Naive thymus-derived CD4-positive, alpha-beta T cell (primary cell): ENCODE measurements around the gene TRPC5OS. TPM values are rescaled to one million over a fixed set of nuclear protein-coding genes. Genes with fewer than 3 reads are reported as not detected.
A peak's percentile ranks its signal among the peaks of the same experiment; 100 is the strongest.

Experiments
- ATAC-seq: fragments of 150-1000 bp; cut with Tn5 transposase; 2 replicates; pipeline ENCODE4 v1.10.0; 2021; ENCODE audit warnings: mild to moderate bottlenecking, moderate library complexity
- CTCF ChIA-PET: fragments of 350-600 bp; sonication (Branson Sonifier 250); formaldehyde crosslinking; loops from one replicate; lab custom pipeline; 2021; ENCODE audit warnings: antibody characterized with exemption; lab: Charles Lee
- POLR2A ChIA-PET: fragments of 350-600 bp; sonication (Branson Sonifier 250); formaldehyde crosslinking; loops from one replicate; lab custom pipeline; 2021; ENCODE audit warnings: antibody characterized with exemption, inconsistent platforms; lab: Charles Lee
- DNase-seq, 9 donors: peaks; one replicate each; pipeline versions ENCODE4 v3.0.0 to v3.0.0-alpha.2; 2020 to 2022; ENCODE audit warnings: mixed read lengths in 1 of 9
- H3K27ac ChIP-seq: one replicate; pipeline ENCODE4 v1.7.0; 2013; ENCODE audit warnings: mild to moderate bottlenecking, low read depth, low read length, moderate library complexity
- H3K27me3 ChIP-seq, 2 donors: one replicate each; pipeline ENCODE4 v1.7.0; 2013; ENCODE audit warnings: low read length in 2 of 2, mild to moderate bottlenecking in 2 of 2, moderate library complexity in 2 of 2; ENCODE audit not compliant: control insufficient read depth in 2 of 2, insufficient read depth in 2 of 2
- H3K36me3 ChIP-seq, 3 experiments: 1 replicate in 2 of 3; 2 replicates in 1 of 3; pipeline ENCODE4 v1.7.0; 2013; ENCODE audit warnings: low read length in 3 of 3, mild to moderate bottlenecking in 3 of 3, moderate library complexity in 1 of 3; ENCODE audit not compliant: insufficient read depth in 3 of 3, control insufficient read depth in 2 of 3
- H3K4me1 ChIP-seq, 2 donors: one replicate each; pipeline ENCODE4 v1.7.0; 2013; ENCODE audit warnings: low read length in 2 of 2, mild to moderate bottlenecking in 2 of 2, moderate library complexity in 1 of 2; ENCODE audit not compliant: control insufficient read depth in 2 of 2, insufficient read depth in 2 of 2
- H3K4me3 ChIP-seq: 2 replicates; pipeline ENCODE4 v1.7.0; 2013; ENCODE audit warnings: mild to moderate bottlenecking, low read length
- H3K9me3 ChIP-seq, 3 experiments: 1 replicate in 2 of 3; 2 replicates in 1 of 3; pipeline ENCODE4 v1.7.0; 2013; ENCODE audit warnings: low read length in 3 of 3; ENCODE audit not compliant: control insufficient read depth in 2 of 3
- H3K27ac Mint-ChIP-seq, 9 donors: one replicate each; pipeline ENCODE4 v1.8.0; 2020 to 2022; ENCODE audit warnings: mixed read lengths in 9 of 9, mild to moderate bottlenecking in 8 of 9, moderate library complexity in 5 of 9, inconsistent platforms in 2 of 9
- H3K27me3 Mint-ChIP-seq, 5 donors: one replicate each; pipeline ENCODE4 v1.8.0; 2021 to 2022; ENCODE audit warnings: mixed read lengths in 5 of 5, mild to moderate bottlenecking in 1 of 5
- H3K36me3 Mint-ChIP-seq, 5 donors: one replicate each; pipeline ENCODE4 v1.8.0; 2020 to 2022; ENCODE audit warnings: mixed read lengths in 5 of 5, mild to moderate bottlenecking in 3 of 5, inconsistent platforms in 1 of 5
- H3K4me1 Mint-ChIP-seq, 7 donors: one replicate each; pipeline ENCODE4 v1.8.0; 2020 to 2022; ENCODE audit warnings: mixed read lengths in 7 of 7, mild to moderate bottlenecking in 3 of 7, inconsistent platforms in 1 of 7
- H3K4me3 Mint-ChIP-seq, 10 donors: one replicate each; pipeline ENCODE4 v1.8.0; 2020 to 2022; ENCODE audit warnings: mild to moderate bottlenecking in 10 of 10, mixed read lengths in 10 of 10, moderate library complexity in 6 of 10, inconsistent platforms in 2 of 10
- H3K9me3 Mint-ChIP-seq, 11 donors: one replicate each; pipeline ENCODE4 v1.8.0; 2020 to 2022; ENCODE audit warnings: mixed read lengths in 11 of 11, mild to moderate bottlenecking in 4 of 11, inconsistent platforms in 1 of 11, moderate library complexity in 1 of 11
- intact Hi-C, 2 donors: fragments of 100-400 bp; cut with micrococcal nuclease; formaldehyde crosslinking; loops; one replicate each; pipeline ENCODE4 v1.15.1; 2023
- polyA plus RNA-seq, 2 donors: library from polyadenylated mRNA; unstranded; fragments of 300-500 nt; fragmentation: Illumina TruSeq; gene quantifications; one replicate each; pipeline ENCODE4 v1.2.3, GENCODE V29; 2021
- total RNA-seq, 6 experiments: library from RNA in 5 of 6; stranded (reverse) in 5 of 6; gene quantifications; 1 replicate in 5 of 6; 2 replicates in 1 of 6; pipeline ENCODE4 v1.2.3 and lab custom pipeline; 2021 to 2026

TRPC5OS gene
- total and polyA plus RNA-seq, 7 experiments from 2014 or later = not detected

DNA sequence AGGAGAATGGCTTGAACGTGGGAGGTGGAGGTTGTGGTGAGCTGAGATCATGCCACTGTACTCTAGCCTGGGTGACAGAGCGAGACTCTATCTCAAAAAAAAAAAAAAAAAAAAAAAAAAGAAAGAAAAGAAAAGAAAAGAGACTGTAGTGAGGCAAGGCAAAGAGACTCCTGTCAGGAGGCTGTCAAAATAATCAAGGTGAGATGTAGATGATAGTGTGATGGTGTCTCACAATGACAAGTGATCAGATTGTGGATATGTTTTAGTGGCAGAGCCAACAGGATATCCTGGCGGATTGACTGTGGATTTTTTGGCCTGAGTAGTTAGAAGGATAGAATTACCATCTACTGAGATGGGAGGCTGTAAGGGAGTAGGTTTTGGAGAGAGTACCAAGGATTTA lies 12.6 kb downstream of the TRPC5OS start:
- Histone ChIP-seq H3K4me3 (no peak overlapping the region), H3K27me3 (no peaks in the 10 kb centered on the region), H3K9me3 (no peaks in the 10 kb centered on the region), H3K4me1 (no peaks in the 10 kb centered on the region), H3K36me3 (no peaks in the 10 kb centered on the region), H3K27ac (no peak overlapping the region)
- H3K9me3 Mint-ChIP-seq = no peaks in the 10 kb centered on the region
- ChIA-PET CTCF (no interaction called here), POLR2A (interaction anchor here (0.6 kb wide), 1 partner anchor 81 kb away, joined by 4 read pairs; no protein-coding TSS in a partner anchor)
- no peak overlapping the region for H3K4me3 Mint-ChIP-seq
- H3K27me3 Mint-ChIP-seq = no peaks in the 10 kb centered on the region
- intact Hi-C loops = no loop called here
- no peaks in the 10 kb centered on the region for H3K4me1 Mint-ChIP-seq
- no peak overlapping the region for H3K27ac Mint-ChIP-seq
- H3K36me3 Mint-ChIP-seq = no peaks in the 10 kb centered on the region
- DNase-seq (no peak), ATAC-seq (no peak)

- H3K36me3 Mint-ChIP-seq = no peaks in the 10 kb centered on the region
- DNase-seq (no peak), ATAC-seq (no peak)
- CTCF ChIA-PET = no interaction called here
- H3K27ac ChIP-seq = no peak overlapping the region
- no peaks in the 10 kb centered on the region for H3K9me3 Mint-ChIP-seq
- no peak overlapping the region for H3K4me3 Mint-ChIP-seq
- peaks cover 0 to 2% (median 0%) of the 10 kb centered on the region in 5 donors for H3K27me3 Mint-ChIP-seq
- no peak overlapping the region for H3K27ac Mint-ChIP-seq
- H3K27me3 ChIP-seq = no peaks in the 10 kb centered on the region
- no peaks in the 10 kb centered on the region for H3K9me3 ChIP-seq
- H3K4me1 ChIP-seq = no peaks in the 10 kb centered on the region
- intact Hi-C loops = no loop called here
- POLR2A ChIA-PET = no interaction called here
- H3K36me3 ChIP-seq = no peaks in the 10 kb centered on the region
- no peak overlapping the region for H3K4me3 ChIP-seq
- no peaks in the 10 kb centered on the region for H3K4me1 Mint-ChIP-seq
Observed at GRCh38 chrX:111892375-111892774, 16.4 kb downstream of the TRPC5OS start.

- intact Hi-C loops = no loop called here
- ChIA-PET CTCF (no interaction called here), POLR2A (no interaction called here)
- Mint-ChIP-seq H3K9me3 (no peaks in the 10 kb centered on the region), H3K4me3 (peak overlapping the region in 1 of 10 donors; percentile 11), H3K36me3 (no peaks in the 10 kb centered on the region), H3K27ac (no peak overlapping the region), H3K4me1 (no peaks in the 10 kb centered on the region), H3K27me3 (peaks cover 0 to 13% (median 2%) of the 10 kb centered on the region in 5 donors)
- Histone ChIP-seq H3K4me1 (no peaks in the 10 kb centered on the region), H3K36me3 (no peaks in the 10 kb centered on the region), H3K4me3 (no peak overlapping the region), H3K27ac (no peak overlapping the region), H3K27me3 (no peaks in the 10 kb centered on the region), H3K9me3 (no peaks in the 10 kb centered on the region)
- ATAC-seq (no peak), DNase-seq (no peak)
Observed at GRCh38 chrX:111896148-111896547, 20.2 kb downstream of the TRPC5OS start.

GRCh38 chrX:111914398-111915090 lies 38.6 kb downstream of the TRPC5OS start:
- Histone ChIP-seq H3K27me3 (no peaks in the 10 kb centered on the region), H3K4me3 (no peak overlapping the region), H3K4me1 (no peaks in the 10 kb centered on the region), H3K9me3 (no peaks in the 10 kb centered on the region), H3K36me3 (no peaks in the 10 kb centered on the region), H3K27ac (no peak overlapping the region)
- Mint-ChIP-seq H3K9me3 (peaks cover 0 to 5% (median 0%) of the 10 kb centered on the region in 11 donors), H3K27ac (no peak overlapping the region), H3K27me3 (no peaks in the 10 kb centered on the region), H3K4me1 (no peaks in the 10 kb centered on the region), H3K36me3 (no peaks in the 10 kb centered on the region), H3K4me3 (no peak overlapping the region)
- intact Hi-C loops = no loop called here
- POLR2A ChIA-PET = no interaction called here
- no peak for ATAC-seq
- CTCF ChIA-PET = no interaction called here
- DNase-seq = no peak

DNA sequence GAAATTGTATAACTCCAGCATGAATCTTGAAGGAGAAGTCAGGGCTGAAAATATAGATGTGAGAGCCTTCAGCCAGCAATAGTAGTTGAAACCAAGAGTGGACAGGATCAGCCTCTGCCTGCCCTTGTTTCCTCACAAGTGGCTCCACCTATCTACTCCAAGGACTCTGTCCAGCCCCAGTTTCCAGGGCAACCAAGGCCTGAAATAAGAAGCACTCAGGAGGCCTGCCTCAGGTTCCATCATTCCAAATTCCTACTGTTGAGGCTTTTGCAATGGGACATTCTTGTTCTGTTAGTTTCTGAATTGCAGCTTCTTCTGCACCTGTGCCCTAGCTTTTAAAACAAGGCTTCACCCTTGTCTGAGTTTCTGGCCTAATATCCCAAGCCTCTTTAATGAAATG lies 41.6 kb downstream of the TRPC5OS start:
- intact Hi-C loops = no loop called here
- no peak overlapping the region for H3K27ac Mint-ChIP-seq

GRCh38 chrX:111928456-111928855 lies 52.5 kb downstream of the TRPC5OS start:
- Histone ChIP-seq H3K4me1 (no peaks in the 10 kb centered on the region), H3K36me3 (no peaks in the 10 kb centered on the region), H3K9me3 (no peaks in the 10 kb centered on the region), H3K27ac (no peak overlapping the region), H3K27me3 (no peaks in the 10 kb centered on the region), H3K4me3 (no peak overlapping the region)
- Mint-ChIP-seq H3K27me3 (no peaks in the 10 kb centered on the region), H3K27ac (no peak overlapping the region), H3K36me3 (no peaks in the 10 kb centered on the region), H3K4me3 (no peak overlapping the region), H3K4me1 (no peaks in the 10 kb centered on the region), H3K9me3 (peaks cover 0 to 2% (median 0%) of the 10 kb centered on the region in 11 donors)
- ATAC-seq = no peak
- ChIA-PET POLR2A (no interaction called here), CTCF (no interaction called here)
- intact Hi-C loops = no loop called here
- DNase-seq = no peak

More for the DNA sequence above, 41.6 kb downstream of the TRPC5OS start:
- ChIA-PET POLR2A (no interaction called here), CTCF (no interaction called here)
- DNase-seq (no peak), ATAC-seq (no peak)
- H3K4me3 Mint-ChIP-seq = no peak overlapping the region
- H3K4me1 Mint-ChIP-seq = no peaks in the 10 kb centered on the region
- Histone ChIP-seq H3K27ac (no peak overlapping the region), H3K4me1 (no peaks in the 10 kb centered on the region), H3K36me3 (no peaks in the 10 kb centered on the region), H3K9me3 (no peaks in the 10 kb centered on the region), H3K27me3 (no peaks in the 10 kb centered on the region), H3K4me3 (no peak overlapping the region)
- H3K36me3 Mint-ChIP-seq = no peaks in the 10 kb centered on the region
- peaks cover 0 to 5% (median 0%) of the 10 kb centered on the region in 11 donors for H3K9me3 Mint-ChIP-seq
- H3K27me3 Mint-ChIP-seq = no peaks in the 10 kb centered on the region
